Measurements from ENCODE around the gene TMEM143.

DNA sequence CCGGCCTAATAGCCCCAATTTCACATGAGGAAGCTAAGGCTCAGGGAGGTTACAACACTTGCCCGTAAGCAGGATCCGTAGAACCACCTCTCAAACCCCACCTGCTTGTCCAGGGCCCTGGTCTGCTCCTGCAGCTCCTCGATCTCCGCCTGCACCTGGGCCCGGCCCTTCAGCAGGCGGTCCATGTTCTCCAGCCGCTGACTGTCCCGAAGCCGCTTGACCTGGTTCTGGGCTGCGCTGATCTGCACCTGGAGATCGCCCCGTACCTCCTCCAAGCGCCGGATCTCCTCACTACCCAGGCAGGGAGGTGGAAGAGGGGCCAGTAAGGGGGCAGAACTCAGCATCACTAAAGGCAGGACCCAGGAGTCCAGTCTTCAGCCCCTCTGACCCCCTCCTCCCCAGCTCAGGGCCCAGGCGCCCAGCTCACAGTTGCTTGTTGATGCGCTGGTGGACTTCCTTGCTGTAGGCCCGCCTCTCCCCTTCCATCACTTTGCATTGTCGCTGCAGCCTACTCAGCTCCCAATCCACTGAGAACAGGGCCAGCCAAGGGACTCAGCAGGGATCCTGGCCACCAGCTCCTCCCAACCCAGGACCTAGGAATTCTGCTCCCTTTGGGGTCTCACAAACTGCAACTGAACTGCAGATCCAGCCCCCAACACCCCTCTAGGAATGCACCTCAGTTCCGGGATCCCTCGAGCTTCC is 45.3 kb downstream of the TMEM143 start:
- TF ChIP-seq, protein P1, sequence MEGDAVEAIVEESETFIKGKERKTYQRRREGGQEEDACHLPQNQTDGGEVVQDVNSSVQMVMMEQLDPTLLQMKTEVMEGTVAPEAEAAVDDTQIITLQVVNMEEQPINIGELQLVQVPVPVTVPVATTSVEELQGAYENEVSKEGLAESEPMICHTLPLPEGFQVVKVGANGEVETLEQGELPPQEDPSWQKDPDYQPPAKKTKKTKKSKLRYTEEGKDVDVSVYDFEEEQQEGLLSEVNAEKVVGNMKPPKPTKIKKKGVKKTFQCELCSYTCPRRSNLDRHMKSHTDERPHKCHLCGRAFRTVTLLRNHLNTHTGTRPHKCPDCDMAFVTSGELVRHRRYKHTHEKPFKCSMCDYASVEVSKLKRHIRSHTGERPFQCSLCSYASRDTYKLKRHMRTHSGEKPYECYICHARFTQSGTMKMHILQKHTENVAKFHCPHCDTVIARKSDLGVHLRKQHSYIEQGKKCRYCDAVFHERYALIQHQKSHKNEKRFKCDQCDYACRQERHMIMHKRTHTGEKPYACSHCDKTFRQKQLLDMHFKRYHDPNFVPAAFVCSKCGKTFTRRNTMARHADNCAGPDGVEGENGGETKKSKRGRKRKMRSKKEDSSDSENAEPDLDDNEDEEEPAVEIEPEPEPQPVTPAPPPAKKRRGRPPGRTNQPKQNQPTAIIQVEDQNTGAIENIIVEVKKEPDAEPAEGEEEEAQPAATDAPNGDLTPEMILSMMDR (IDR thresholded peaks at IDR 0.05), result no peak
- TF ChIP-seq POLR2AphosphoS5 (IDR thresholded peaks at IDR 0.05) (no peak), POLR2A (IDR thresholded peaks at IDR 0.05) (no peak), EP300 (IDR thresholded peaks at IDR 0.05) (no peak)

All from upper lobe of left lung (tissue), 4 donors.